Measurements from ENCODE around the gene REXO4. TPM values are rescaled to one million over a fixed set of nuclear protein-coding genes. Genes with fewer than 3 reads are reported as not detected.

REXO4 gene
- total and polyA plus RNA-seq, 4 donors, result 7.4 to 12.1 (median 9.1) TPM

DNA sequence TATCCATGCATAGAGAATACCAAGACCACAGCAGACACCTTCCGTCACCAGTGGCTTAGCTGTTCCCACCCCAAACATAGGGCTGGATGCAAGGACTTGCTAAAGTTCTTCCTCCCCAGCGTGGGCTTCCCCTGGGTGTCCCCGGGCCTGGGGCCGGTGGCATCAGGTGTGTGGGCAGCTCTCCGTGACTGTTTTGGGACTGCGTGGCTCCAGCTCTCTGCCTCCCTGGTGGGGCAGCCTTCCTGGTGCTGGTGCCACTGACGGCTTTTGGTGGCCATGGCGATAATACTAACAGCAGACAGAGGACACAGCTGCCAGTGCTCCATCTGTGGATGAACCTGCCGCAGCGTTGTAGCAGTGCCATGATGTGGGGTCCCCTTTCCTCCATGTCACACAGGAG is 46.8 kb upstream of the REXO4 start (continued):
- TF ChIP-seq, protein P1, sequence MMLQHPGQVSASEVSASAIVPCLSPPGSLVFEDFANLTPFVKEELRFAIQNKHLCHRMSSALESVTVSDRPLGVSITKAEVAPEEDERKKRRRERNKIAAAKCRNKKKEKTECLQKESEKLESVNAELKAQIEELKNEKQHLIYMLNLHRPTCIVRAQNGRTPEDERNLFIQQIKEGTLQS (IDR thresholded peaks at IDR 0.05), result no peak
- no peak for TF ChIP-seq HNF4A (conservative IDR thresholded peaks at IDR 0.05)
- TF ChIP-seq YY1 (IDR thresholded peaks at IDR 0.05), result no peak
- no peak for TF ChIP-seq SP1 (IDR thresholded peaks at IDR 0.05)
- TF ChIP-seq JUND (IDR thresholded peaks at IDR 0.05), result no peak
- TF ChIP-seq FOXA2 (IDR thresholded peaks at IDR 0.05), result no peak

DNA sequence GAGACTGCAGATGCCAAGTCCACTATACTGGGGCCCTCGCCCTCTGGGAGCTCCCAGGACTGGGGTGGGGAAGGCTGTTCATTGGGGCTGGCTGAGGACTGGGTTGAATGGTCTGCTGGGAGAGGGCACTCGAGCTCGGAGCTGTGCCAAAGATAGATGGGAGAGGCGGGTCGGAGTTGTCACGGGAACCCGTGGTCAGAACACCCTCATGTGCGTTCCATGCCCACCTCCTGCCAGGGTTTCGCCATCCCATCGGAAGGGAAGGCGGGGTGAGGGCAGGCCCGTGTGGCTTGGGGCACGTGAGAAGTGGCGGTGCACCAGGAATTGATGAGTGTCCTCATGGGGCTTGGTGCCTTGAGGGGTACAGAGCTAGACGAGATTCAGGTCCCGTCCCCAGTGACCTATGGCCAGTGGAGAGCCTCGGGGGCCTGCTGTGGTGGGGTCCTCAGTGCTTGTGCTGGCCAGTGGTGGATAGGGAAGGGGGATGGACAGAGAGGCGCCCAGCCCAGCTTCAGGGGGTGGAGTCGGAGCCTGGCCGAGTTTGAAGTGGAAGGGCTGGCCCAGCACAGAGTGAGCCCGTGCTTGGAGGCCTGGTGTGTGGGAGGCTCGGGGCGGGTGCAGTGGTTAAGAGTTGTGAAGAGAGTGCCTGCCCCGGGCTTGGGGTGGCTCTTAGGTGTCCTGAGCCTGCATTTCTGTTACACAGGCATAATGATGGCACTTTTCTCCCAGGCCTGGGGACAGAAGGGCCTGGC is 46.2 kb upstream of the REXO4 start:
- DNase-seq (ENCODE audit: low spot score), result no peak

More for the DNA sequence above, 46.2 kb upstream of the REXO4 start:
- Histone ChIP-seq H3K9me3 (ENCODE audit: control insufficient read depth in 4 of 4, low read length in 3 of 4) (no peaks in the 10 kb centered on the region), H3K27ac (ENCODE audit: low read depth in 1 of 2, low read length in 2 of 2) (no peak overlapping the region), H3K36me3 (ENCODE audit: control insufficient read depth in 4 of 4, insufficient read depth in 3 of 4, low read depth in 1 of 4, low read length in 3 of 4) (peaks cover 2 to 18% (median 15%) of the 10 kb centered on the region in 4 donors), H3K9ac (ENCODE audit: low read depth in 1 of 2, low read length in 2 of 2) (no peak overlapping the region), H3K27me3 (ENCODE audit: control insufficient read depth in 4 of 4, insufficient read depth in 4 of 4, low read length in 3 of 4) (no peaks in the 10 kb centered on the region), H3K4me3 (ENCODE audit: low read depth in 1 of 3, low read length in 3 of 3) (no peak overlapping the region), H3K4me1 (ENCODE audit: control insufficient read depth in 4 of 4, insufficient read depth in 4 of 4, low read length in 3 of 4) (peaks cover 6 to 26% (median 20%) of the 10 kb centered on the region in 4 donors)
- WGBS, result 90% methylated on average over 24 of the region's 24 CpGs
- TF ChIP-seq, protein P2, sequence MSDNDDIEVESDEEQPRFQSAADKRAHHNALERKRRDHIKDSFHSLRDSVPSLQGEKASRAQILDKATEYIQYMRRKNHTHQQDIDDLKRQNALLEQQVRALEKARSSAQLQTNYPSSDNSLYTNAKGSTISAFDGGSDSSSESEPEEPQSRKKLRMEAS (IDR thresholded peaks at IDR 0.05), result no peak
- TF ChIP-seq SP1 (IDR thresholded peaks at IDR 0.05) (no peak), EGR1 (IDR thresholded peaks at IDR 0.05; ENCODE audit: low read depth in 2 of 2) (no peak), TAF1 (conservative IDR thresholded peaks at IDR 0.05) (no peak), FOXA2 (IDR thresholded peaks at IDR 0.05) (no peak)
- TF ChIP-seq, protein P3, sequence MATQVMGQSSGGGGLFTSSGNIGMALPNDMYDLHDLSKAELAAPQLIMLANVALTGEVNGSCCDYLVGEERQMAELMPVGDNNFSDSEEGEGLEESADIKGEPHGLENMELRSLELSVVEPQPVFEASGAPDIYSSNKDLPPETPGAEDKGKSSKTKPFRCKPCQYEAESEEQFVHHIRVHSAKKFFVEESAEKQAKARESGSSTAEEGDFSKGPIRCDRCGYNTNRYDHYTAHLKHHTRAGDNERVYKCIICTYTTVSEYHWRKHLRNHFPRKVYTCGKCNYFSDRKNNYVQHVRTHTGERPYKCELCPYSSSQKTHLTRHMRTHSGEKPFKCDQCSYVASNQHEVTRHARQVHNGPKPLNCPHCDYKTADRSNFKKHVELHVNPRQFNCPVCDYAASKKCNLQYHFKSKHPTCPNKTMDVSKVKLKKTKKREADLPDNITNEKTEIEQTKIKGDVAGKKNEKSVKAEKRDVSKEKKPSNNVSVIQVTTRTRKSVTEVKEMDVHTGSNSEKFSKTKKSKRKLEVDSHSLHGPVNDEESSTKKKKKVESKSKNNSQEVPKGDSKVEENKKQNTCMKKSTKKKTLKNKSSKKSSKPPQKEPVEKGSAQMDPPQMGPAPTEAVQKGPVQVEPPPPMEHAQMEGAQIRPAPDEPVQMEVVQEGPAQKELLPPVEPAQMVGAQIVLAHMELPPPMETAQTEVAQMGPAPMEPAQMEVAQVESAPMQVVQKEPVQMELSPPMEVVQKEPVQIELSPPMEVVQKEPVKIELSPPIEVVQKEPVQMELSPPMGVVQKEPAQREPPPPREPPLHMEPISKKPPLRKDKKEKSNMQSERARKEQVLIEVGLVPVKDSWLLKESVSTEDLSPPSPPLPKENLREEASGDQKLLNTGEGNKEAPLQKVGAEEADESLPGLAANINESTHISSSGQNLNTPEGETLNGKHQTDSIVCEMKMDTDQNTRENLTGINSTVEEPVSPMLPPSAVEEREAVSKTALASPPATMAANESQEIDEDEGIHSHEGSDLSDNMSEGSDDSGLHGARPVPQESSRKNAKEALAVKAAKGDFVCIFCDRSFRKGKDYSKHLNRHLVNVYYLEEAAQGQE (IDR thresholded peaks at IDR 0.05), result no peak
- TF ChIP-seq, protein P1 (IDR thresholded peaks at IDR 0.05), result no peak
- TF ChIP-seq, protein P4, sequence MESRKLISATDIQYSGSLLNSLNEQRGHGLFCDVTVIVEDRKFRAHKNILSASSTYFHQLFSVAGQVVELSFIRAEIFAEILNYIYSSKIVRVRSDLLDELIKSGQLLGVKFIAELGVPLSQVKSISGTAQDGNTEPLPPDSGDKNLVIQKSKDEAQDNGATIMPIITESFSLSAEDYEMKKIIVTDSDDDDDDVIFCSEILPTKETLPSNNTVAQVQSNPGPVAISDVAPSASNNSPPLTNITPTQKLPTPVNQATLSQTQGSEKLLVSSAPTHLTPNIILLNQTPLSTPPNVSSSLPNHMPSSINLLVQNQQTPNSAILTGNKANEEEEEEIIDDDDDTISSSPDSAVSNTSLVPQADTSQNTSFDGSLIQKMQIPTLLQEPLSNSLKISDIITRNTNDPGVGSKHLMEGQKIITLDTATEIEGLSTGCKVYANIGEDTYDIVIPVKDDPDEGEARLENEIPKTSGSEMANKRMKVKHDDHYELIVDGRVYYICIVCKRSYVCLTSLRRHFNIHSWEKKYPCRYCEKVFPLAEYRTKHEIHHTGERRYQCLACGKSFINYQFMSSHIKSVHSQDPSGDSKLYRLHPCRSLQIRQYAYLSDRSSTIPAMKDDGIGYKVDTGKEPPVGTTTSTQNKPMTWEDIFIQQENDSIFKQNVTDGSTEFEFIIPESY (IDR thresholded peaks at IDR 0.05), result no peak
